Stimulated activated CD4-positive, alpha-beta T cell treated with anti-CD3 and anti-CD28 coated beads, Interleukin-12 subunit alpha, Interleukin-12 subunit beta, amount 100 ng/mL, for 48 hours (primary cell): Measurements from ENCODE around the gene DZIP1.

Experiments
- DNase-seq, 3 donors: peaks; one replicate each; pipeline ENCODE4 v3.0.0-alpha.2; 2020; ENCODE audit warnings: low read depth in 2 of 3, low spot score in 1 of 3

Gene DZIP1

GRCh38 chr13:95643936-95644598 is 439 bp downstream of the DZIP1 start:
- no peak for DNase-seq

GRCh38 chr13:95643571-95643935 is 953 bp downstream of the DZIP1 start:
- DNase-seq = no peak

GRCh38 chr13:95642999-95643398 is 1.5 kb downstream of the DZIP1 start:
- DNase-seq = no peak

GRCh38 chr13:95642028-95642621 is 2.4 kb downstream of the DZIP1 start:
- DNase-seq = no peak

GRCh38 chr13:95641291-95642027 is 3.0 kb downstream of the DZIP1 start:
- no peak for DNase-seq

GRCh38 chr13:95636853-95637252 is 7.7 kb downstream of the DZIP1 start:
- DNase-seq = no peak

GRCh38 chr13:95630593-95630992 is 13.9 kb downstream of the DZIP1 start:
- no peak for DNase-seq

- no peak for DNase-seq
Observed at GRCh38 chr13:95629071-95629470, 15.4 kb downstream of the DZIP1 start.

- no peak for DNase-seq
Observed at GRCh38 chr13:95628488-95628887, 16.0 kb downstream of the DZIP1 start.

GRCh38 chr13:95627590-95627989 is 16.9 kb downstream of the DZIP1 start:
- DNase-seq = no peak

- no peak for DNase-seq
Observed at GRCh38 chr13:95626768-95627167, 17.7 kb downstream of the DZIP1 start.

GRCh38 chr13:95624020-95624419 is 20.5 kb downstream of the DZIP1 start:
- peak in 1 of 3 donors; percentile 22 for DNase-seq

GRCh38 chr13:95623141-95623540 is 21.4 kb downstream of the DZIP1 start:
- no peak for DNase-seq

- no peak for DNase-seq
Observed at GRCh38 chr13:95620825-95621498, 23.5 kb downstream of the DZIP1 start.

GRCh38 chr13:95620030-95620824 is 24.3 kb downstream of the DZIP1 start:
- no peak for DNase-seq

- DNase-seq = no peak
Observed at GRCh38 chr13:95615539-95615938, 29.0 kb downstream of the DZIP1 start.

- no peak for DNase-seq
Observed at GRCh38 chr13:95614641-95615245, 29.8 kb downstream of the DZIP1 start.

- DNase-seq = no peak
Observed at GRCh38 chr13:95608640-95609323, 35.7 kb downstream of the DZIP1 start.

- no peak for DNase-seq
Observed at GRCh38 chr13:95607366-95607765, 37.1 kb downstream of the DZIP1 start.
